Transverse colon (tissue), 4 donors: ENCODE measurements around the gene GPR42. TPM values are rescaled to one million over a fixed set of nuclear protein-coding genes. Genes with fewer than 3 reads are reported as not detected.

Experiments
- DNase-seq: peaks from one replicate; pipeline ENCODE4 v3.0.0-alpha.2; 2019
- H3K27ac ChIP-seq, 4 donors: fragments of 200-600 bp; sonication (generic); 2 replicates each; pipeline ENCODE4 v1.5.1; 2016 to 2018; ENCODE audit warnings: inconsistent platforms in 4 of 4
- H3K27me3 ChIP-seq: fragments of 200-600 bp; sonication (generic); 2 replicates; pipeline ENCODE4 v1.5.1; 2017; ENCODE audit warnings: inconsistent platforms
- H3K36me3 ChIP-seq, 4 donors: fragments of 200-600 bp; sonication (generic); 2 replicates each; pipeline ENCODE4 v1.5.1; 2017 to 2019; ENCODE audit warnings: inconsistent platforms in 4 of 4
- H3K4me1 ChIP-seq, 4 donors: fragments of 200-600 bp; sonication (generic); 2 replicates each; pipeline ENCODE4 v1.5.1; 2017 to 2020; ENCODE audit warnings: inconsistent platforms in 4 of 4
- H3K4me3 ChIP-seq, 4 donors: fragments of 200-600 bp; sonication (generic); 1 replicate in 1 of 4; 2 replicates in 3 of 4; pipeline versions ENCODE4 v1.5.1 to v1.6.1; 2017 to 2019; ENCODE audit warnings: inconsistent platforms in 4 of 4
- H3K9me3 ChIP-seq, 2 donors: fragments of 200-600 bp; sonication (generic); 2 replicates each; pipeline ENCODE4 v1.5.1; 2017 to 2019; ENCODE audit warnings: inconsistent platforms in 2 of 2
- EP300 ChIP-seq: sonication (generic); formaldehyde crosslinking; IDR thresholded peaks from one replicate; pipeline ENCODE4 v1.6.1; 2017; ENCODE audit warnings: antibody characterized with exemption, low read depth
- POLR2A ChIP-seq: fragments of 450-650 bp; IDR thresholded peaks from one replicate; pipeline ENCODE4 v1.6.1; 2016; ENCODE audit warnings: antibody characterized with exemption, mild to moderate bottlenecking, moderate library complexity
- POLR2AphosphoS5 ChIP-seq, 3 donors: sonication (generic); formaldehyde crosslinking; IDR thresholded peaks; one replicate each; pipeline ENCODE4 v1.6.1; 2016; ENCODE audit warnings: antibody characterized with exemption in 3 of 3
- WGBS, 2 donors: methylation state at CpG; one replicate each; pipeline ENCODE4 v1.1.5; 2018; ENCODE audit warnings: low coverage in 1 of 2; 5-methylcytosine and 5-hydroxymethylcytosine counted together
- in situ Hi-C, 4 donors: fragments of 200-750 bp; cut with MboI; loops; one replicate each; pipeline versions ENCODE4 v1.15.0 to v1.15.1; 2017; ENCODE audit warnings: low sequenced_read_pairs in 3 of 4, low pct_ligation_motif_present in 1 of 4, low pct_unique_long_range_greater_than_20kb in 1 of 4
- intact Hi-C: fragments of 100-400 bp; cut with DNase I; formaldehyde crosslinking; loops from one replicate; pipeline ENCODE4 v1.15.1; 2023; ENCODE audit warnings: low total_unique reads
- total RNA-seq, 4 donors: library from RNA; depleted of rRNA; stranded (reverse); fragments of >200 nt; gene quantifications; one replicate each; pipeline ENCODE4 v1.1.0, GENCODE V29; 2016
- TF ChIP-seq, protein P1 (sequence below), 5 experiments: fragments of 200-600 bp in 3 of 5; fragments of 450-650 bp in 2 of 5; sonication (generic) in 3 of 5; IDR thresholded peaks; 1 replicate in 2 of 5; 2 replicates in 3 of 5; pipeline ENCODE4 v1.5.1; 2016 to 2017; ENCODE audit warnings: antibody characterized with exemption in 5 of 5, inconsistent platforms in 3 of 5, mild to moderate bottlenecking in 2 of 5, moderate library complexity in 1 of 5

The GPR42 gene
- total RNA-seq, 4 donors from 2014 or later, result not detected

DNA sequence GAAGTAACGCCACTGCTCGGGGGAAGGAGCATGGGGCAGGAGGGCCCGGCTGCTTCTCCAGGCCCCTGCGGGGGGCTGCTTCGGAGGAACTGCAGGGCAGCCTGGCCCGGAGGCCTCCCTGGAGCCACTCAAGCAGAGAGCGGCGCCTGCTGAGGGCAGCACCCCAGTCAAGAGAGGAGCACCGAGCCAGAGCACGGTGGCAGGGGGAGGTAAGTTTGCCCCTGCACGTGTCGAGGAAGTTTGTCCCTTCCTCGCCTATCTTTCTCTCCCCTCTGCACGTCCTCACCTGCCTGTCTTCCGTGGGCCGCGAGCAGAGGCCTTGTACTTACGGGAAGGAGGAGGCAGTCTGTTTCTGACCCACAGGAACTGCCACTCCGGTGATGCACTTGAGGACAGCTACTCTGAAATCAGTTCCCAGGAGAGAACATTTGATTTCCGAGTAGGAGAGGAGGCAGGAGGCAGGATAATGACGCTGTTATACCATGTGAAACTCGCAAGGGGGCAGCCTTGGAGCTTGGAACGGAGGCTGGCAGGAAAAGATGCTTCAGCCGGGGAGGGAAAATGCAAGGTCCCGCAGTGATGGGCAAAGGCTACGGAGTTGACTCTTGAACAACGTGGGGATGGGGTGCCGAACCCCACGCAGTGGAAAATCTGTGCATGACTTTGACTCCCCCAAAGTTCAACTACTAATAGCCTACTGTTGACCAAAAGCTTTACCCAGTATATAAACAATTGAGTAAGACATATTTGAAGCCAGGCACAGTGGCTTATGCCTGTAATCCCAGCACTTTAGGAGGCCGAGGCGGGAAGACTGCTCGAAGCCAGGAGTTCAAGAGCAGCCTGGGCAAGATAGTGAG is 18.2 kb upstream of the GPR42 start:
- intact Hi-C loops (loop anchor here (5.0 kb wide), 1 partner anchor 145 kb away; no protein-coding TSS in a partner anchor), in situ Hi-C loops (loop anchor here in 3 of 4 donors (10.0 to 25.0 kb wide), 3 partner anchors 110 to 142 kb away; partner anchors contain the start of gene KRTDAP (in 2 of the 3))
- Histone ChIP-seq H3K9me3 (no peaks in the 10 kb centered on the region), H3K36me3 (no peaks in the 10 kb centered on the region), H3K4me1 (no peaks in the 10 kb centered on the region), H3K27ac (no peak overlapping the region), H3K27me3 (no peaks in the 10 kb centered on the region), H3K4me3 (no peak overlapping the region)
- DNase-seq, result peak; percentile 73
- TF ChIP-seq POLR2A, result no peak
- TF ChIP-seq, protein P1, sequence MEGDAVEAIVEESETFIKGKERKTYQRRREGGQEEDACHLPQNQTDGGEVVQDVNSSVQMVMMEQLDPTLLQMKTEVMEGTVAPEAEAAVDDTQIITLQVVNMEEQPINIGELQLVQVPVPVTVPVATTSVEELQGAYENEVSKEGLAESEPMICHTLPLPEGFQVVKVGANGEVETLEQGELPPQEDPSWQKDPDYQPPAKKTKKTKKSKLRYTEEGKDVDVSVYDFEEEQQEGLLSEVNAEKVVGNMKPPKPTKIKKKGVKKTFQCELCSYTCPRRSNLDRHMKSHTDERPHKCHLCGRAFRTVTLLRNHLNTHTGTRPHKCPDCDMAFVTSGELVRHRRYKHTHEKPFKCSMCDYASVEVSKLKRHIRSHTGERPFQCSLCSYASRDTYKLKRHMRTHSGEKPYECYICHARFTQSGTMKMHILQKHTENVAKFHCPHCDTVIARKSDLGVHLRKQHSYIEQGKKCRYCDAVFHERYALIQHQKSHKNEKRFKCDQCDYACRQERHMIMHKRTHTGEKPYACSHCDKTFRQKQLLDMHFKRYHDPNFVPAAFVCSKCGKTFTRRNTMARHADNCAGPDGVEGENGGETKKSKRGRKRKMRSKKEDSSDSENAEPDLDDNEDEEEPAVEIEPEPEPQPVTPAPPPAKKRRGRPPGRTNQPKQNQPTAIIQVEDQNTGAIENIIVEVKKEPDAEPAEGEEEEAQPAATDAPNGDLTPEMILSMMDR (IDR thresholded peaks at IDR 0.05), result peak; percentile 73 to 88 (median 78)
- 0 to 24% methylated on average over 3 to 31 of the region's 32 CpGs for WGBS, 2 donors

DNA sequence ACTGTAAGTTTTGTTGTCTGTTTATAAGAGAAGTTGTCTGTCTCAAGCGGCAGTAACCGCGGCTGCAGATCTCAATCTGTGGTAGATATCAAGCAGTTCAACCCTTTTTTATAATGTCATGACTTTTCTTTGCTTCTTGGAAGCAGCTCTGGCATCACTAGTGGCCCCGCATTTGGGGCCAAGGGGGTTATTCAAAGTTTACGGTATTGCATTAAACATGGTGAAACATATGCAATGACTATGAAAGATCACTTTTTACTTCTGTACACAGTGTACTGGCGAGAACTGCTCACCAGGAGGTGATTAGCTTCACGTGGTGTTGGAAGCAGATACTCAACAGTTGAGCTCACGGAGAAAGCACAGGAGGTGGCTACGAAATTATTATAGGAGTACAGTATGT is 17.2 kb upstream of the GPR42 start:
- Histone ChIP-seq H3K36me3 (no peaks in the 10 kb centered on the region), H3K4me3 (no peak overlapping the region), H3K9me3 (no peaks in the 10 kb centered on the region), H3K4me1 (no peaks in the 10 kb centered on the region), H3K27ac (no peak overlapping the region), H3K27me3 (no peaks in the 10 kb centered on the region)
- TF ChIP-seq POLR2A (no peak), POLR2AphosphoS5 (IDR thresholded peaks at IDR 0.05) (no peak), EP300 (no peak)
- TF ChIP-seq, protein P1 (IDR thresholded peaks at IDR 0.05), result no peak
- DNase-seq, result no peak
- in situ Hi-C loops (loop anchor here in 3 of 4 donors (10.0 to 25.0 kb wide), 3 partner anchors 109 to 141 kb away; partner anchors contain the start of gene KRTDAP (in 2 of the 3)), intact Hi-C loops (loop anchor here (5.0 kb wide), 1 partner anchor 144 kb away; no protein-coding TSS in a partner anchor)
- WGBS, 2 donors, result 46 to 65% methylated on average over 9 of the region's 9 CpGs

- intact Hi-C loops, result loop anchor here (5.0 kb wide), 1 partner anchor 142 kb away; no protein-coding TSS in a partner anchor
- Histone ChIP-seq H3K27ac (no peak overlapping the region), H3K4me1 (no peaks in the 10 kb centered on the region), H3K27me3 (no peaks in the 10 kb centered on the region), H3K4me3 (no peak overlapping the region), H3K9me3 (no peaks in the 10 kb centered on the region), H3K36me3 (no peaks in the 10 kb centered on the region)
- WGBS, 2 donors, result 50 to 78% methylated on average over 2 to 8 of the region's 8 CpGs
- in situ Hi-C loops, result loop anchor here in 3 of 4 donors (10.0 to 25.0 kb wide), 3 partner anchors 107 to 140 kb away; partner anchors contain the start of gene KRTDAP (in 2 of the 3)
- TF ChIP-seq, protein P1 (IDR thresholded peaks at IDR 0.05), result no peak
- TF ChIP-seq EP300 (no peak), POLR2A (no peak), POLR2AphosphoS5 (IDR thresholded peaks at IDR 0.05) (no peak)
- DNase-seq, result no peak
Observed at GRCh38 chr19:35354898-35355297, 16.0 kb upstream of the GPR42 start.

GRCh38 chr19:35355791-35356460 is 14.9 kb upstream of the GPR42 start:
- DNase-seq, result no peak
- Histone ChIP-seq H3K4me3 (no peak overlapping the region), H3K27me3 (no peaks in the 10 kb centered on the region), H3K36me3 (no peaks in the 10 kb centered on the region), H3K4me1 (no peaks in the 10 kb centered on the region), H3K9me3 (no peaks in the 10 kb centered on the region), H3K27ac (no peak overlapping the region)
- WGBS, 2 donors, result 28 to 46% methylated on average over 2 to 6 of the region's 6 CpGs
- intact Hi-C loops (no loop called here), in situ Hi-C loops (loop anchor here in 3 of 4 donors (10.0 to 25.0 kb wide), 3 partner anchors 106 to 139 kb away; partner anchors contain the start of gene KRTDAP (in 2 of the 3))
- TF ChIP-seq, protein P1 (IDR thresholded peaks at IDR 0.05), result no peak
- TF ChIP-seq POLR2AphosphoS5 (IDR thresholded peaks at IDR 0.05) (no peak), POLR2A (no peak), EP300 (no peak)
